Measurements from ENCODE around the gene KRTAP12-1. TPM values are rescaled to one million over a fixed set of nuclear protein-coding genes. Genes with fewer than 3 reads are reported as not detected.

Gene KRTAP12-1
- total RNA-seq: not detected in 2 replicates

GRCh38 chr21:44681861-44682579 is at the start of gene KRTAP12-1:
Gene KRTAP12-1 (minus strand): TSS chr21:44682163. CDS start chr21:44682123, 40 bp downstream.
- Mint-ChIP-seq H3K27ac (no peak within 1 kb of the TSS), H3K4me3 (ENCODE audit: low read depth) (no peak within 1 kb of the TSS), H3K4me1 (ENCODE audit: low read depth) (peaks cover 6% of the 10 kb centered on the region), H3K27me3 (ENCODE audit: low read depth) (peaks cover 12% of the 10 kb centered on the region), H3K9me3 (no peaks in the 10 kb centered on the region), H3K36me3 (ENCODE audit: low read depth) (no peaks in the 10 kb centered on the region)
- DNase-seq (ENCODE audit: low spot score): no peak
- intact Hi-C loops (cut with micrococcal nuclease): no loop called here

DNA sequence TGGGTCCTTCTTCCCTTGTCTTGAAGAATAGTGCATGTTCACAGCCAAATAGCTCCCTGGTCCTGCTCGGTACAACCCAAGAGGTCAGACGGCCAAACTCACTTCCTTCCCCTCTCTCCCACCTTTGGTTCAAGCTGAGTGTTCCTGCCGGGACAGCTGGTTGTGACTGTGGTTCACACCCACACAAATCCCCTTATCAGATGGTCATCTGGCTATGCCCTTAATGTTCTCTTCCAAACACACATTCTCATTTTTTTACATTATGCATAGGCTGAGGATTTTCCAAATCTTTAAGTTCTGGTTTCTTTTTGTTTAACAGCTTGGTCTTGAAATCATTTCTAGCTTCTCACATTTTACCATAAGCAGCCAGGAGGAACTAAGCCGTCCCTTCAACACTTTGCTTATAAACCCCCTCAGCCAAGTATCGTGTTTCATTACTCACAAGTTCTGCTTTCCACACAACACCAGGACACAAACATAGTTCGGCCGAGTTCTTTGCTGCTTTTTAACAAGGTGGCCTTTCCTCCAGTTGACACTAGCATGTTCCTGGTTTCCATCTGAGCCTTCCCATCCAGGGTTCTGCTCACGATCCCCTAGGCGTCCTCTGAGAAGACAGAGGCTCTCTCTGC is 49.1 kb upstream of the KRTAP12-1 start:
- no peaks in the 10 kb centered on the region for H3K4me1 Mint-ChIP-seq (ENCODE audit: low read depth)
- DNase-seq (ENCODE audit: low spot score): no peak
- H3K27ac Mint-ChIP-seq: no peak overlapping the region
- peaks cover 2% of the 10 kb centered on the region for H3K27me3 Mint-ChIP-seq (ENCODE audit: low read depth)
- no peak overlapping the region for H3K4me3 Mint-ChIP-seq (ENCODE audit: low read depth)
- no peaks in the 10 kb centered on the region for H3K9me3 Mint-ChIP-seq
- intact Hi-C loops (cut with micrococcal nuclease): no loop called here
- no peaks in the 10 kb centered on the region for H3K36me3 Mint-ChIP-seq (ENCODE audit: low read depth)

DNA sequence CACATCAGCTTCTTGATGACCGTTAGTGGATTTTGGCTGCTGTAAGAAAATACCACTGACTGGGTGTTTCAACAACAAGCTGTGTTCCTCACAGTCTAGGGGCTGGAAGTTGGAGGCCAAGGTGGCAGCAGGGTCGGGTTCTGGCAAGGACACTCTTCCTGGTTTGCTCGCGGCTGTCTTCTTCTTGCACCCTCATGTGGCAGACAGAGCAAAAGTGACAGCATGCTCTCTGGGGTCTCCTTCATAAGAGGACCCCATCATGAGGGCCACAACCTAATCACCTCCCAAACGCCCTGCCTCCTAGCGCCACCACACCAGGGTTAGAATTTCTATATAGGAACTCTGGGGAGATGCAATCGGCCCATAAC is 48.0 kb upstream of the KRTAP12-1 start:
- H3K4me1 Mint-ChIP-seq (ENCODE audit: low read depth): no peaks in the 10 kb centered on the region
- intact Hi-C loops (cut with micrococcal nuclease): no loop called here
- H3K27me3 Mint-ChIP-seq (ENCODE audit: low read depth): peaks cover 4% of the 10 kb centered on the region
- no peak overlapping the region for H3K4me3 Mint-ChIP-seq (ENCODE audit: low read depth)
- no peaks in the 10 kb centered on the region for H3K36me3 Mint-ChIP-seq (ENCODE audit: low read depth)
- no peaks in the 10 kb centered on the region for H3K9me3 Mint-ChIP-seq
- no peak overlapping the region for H3K27ac Mint-ChIP-seq
- DNase-seq (ENCODE audit: low spot score): no peak

DNA sequence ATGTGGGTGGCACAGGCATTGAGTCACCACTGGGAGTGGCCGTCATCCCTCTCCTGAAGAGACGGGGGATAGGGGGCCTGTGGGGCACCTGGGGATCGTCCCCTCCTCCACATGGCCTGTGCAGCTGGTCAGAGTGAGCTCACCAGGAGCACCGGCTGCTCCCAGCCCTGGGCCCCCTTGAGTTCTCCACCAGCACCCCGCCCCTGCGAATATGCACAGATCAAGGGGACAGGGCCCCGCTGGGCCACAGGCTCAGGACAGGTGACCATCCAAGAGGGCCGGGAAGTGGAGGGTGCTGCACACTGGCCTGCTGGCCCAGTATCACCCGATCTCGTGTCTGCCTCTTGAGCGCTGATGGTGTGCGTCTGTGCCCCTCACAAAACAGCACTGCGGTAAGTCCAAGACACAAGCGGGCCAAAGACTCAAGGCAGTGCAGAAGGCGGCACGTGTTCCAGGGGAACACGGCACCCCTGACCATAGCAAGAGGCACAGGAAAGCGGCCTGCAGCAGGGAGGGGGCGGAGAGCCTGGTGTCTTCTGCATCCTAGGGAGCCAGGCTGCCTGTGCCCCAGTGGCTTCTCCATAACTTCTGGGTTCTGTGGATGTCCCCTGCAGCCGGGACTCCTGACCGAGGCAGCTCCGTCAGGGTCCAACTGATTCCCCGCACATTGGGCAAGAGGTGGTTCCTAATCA is 47.5 kb upstream of the KRTAP12-1 start:
- Mint-ChIP-seq H3K9me3 (no peaks in the 10 kb centered on the region), H3K36me3 (ENCODE audit: low read depth) (no peaks in the 10 kb centered on the region), H3K27me3 (ENCODE audit: low read depth) (peaks cover 7% of the 10 kb centered on the region), H3K4me3 (ENCODE audit: low read depth) (no peak overlapping the region), H3K27ac (no peak overlapping the region), H3K4me1 (ENCODE audit: low read depth) (no peaks in the 10 kb centered on the region)
- intact Hi-C loops (cut with micrococcal nuclease): no loop called here
- DNase-seq (ENCODE audit: low spot score): no peak

DNA sequence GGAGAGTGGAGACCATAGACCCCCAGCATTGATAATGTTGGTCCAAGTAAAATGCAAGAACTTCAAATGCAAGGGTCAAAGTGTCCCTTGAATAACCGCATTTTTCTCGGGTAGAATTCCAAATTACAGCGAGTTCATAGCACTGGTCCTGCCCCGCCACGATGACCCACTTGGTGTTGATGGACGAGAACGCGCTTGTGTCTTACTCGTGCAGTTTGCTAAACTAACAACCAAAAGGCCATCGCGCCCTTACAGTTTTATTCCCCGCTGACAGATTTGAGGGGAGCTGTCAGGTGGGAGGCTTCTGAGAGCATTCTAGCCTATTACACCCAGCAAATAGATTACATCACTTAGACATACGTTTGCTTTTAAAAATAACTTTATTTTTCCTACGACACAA is 46.8 kb upstream of the KRTAP12-1 start:
- DNase-seq (ENCODE audit: low spot score): no peak
- Mint-ChIP-seq H3K27me3 (ENCODE audit: low read depth) (peaks cover 10% of the 10 kb centered on the region), H3K4me3 (ENCODE audit: low read depth) (no peak overlapping the region), H3K36me3 (ENCODE audit: low read depth) (no peaks in the 10 kb centered on the region), H3K9me3 (no peaks in the 10 kb centered on the region), H3K4me1 (ENCODE audit: low read depth) (no peaks in the 10 kb centered on the region), H3K27ac (no peak overlapping the region)
- intact Hi-C loops (cut with micrococcal nuclease): no loop called here

- Mint-ChIP-seq H3K4me1 (ENCODE audit: low read depth) (no peaks in the 10 kb centered on the region), H3K27me3 (ENCODE audit: low read depth) (peaks cover 17% of the 10 kb centered on the region), H3K36me3 (ENCODE audit: low read depth) (no peaks in the 10 kb centered on the region), H3K9me3 (no peaks in the 10 kb centered on the region), H3K4me3 (ENCODE audit: low read depth) (no peak overlapping the region), H3K27ac (no peak overlapping the region)
- DNase-seq (ENCODE audit: low spot score): no peak
- intact Hi-C loops (cut with micrococcal nuclease): no loop called here
Observed at GRCh38 chr21:44727757-44728156, 45.8 kb upstream of the KRTAP12-1 start.

DNA sequence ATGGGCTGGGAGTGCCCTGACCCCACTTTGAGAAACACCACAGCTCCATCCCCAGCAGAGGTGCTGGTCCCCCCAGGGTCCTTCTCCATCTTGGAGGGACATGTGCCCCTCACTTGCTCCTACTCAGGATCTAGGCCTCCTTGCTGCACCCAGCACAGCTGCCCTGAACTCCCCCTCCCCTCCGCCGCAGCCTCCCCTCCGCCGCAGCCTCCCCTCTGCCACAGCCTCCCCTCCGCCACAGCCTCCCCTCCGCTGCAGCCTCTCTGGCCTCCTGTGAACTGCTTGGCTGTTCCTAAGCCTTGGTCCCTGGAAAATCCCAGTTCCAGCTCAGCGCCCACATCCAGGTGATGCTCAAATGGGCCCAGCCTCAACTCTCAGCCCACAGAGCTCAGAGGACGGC is 45.4 kb upstream of the KRTAP12-1 start:
- no peak for DNase-seq (ENCODE audit: low spot score)
- no peaks in the 10 kb centered on the region for H3K9me3 Mint-ChIP-seq
- no peaks in the 10 kb centered on the region for H3K36me3 Mint-ChIP-seq (ENCODE audit: low read depth)
- no peaks in the 10 kb centered on the region for H3K4me1 Mint-ChIP-seq (ENCODE audit: low read depth)
- no peak overlapping the region for H3K27ac Mint-ChIP-seq
- intact Hi-C loops (cut with micrococcal nuclease): no loop called here
- H3K4me3 Mint-ChIP-seq (ENCODE audit: low read depth): no peak overlapping the region
- peaks cover 21% of the 10 kb centered on the region for H3K27me3 Mint-ChIP-seq (ENCODE audit: low read depth)

- intact Hi-C loops (cut with micrococcal nuclease): no loop called here
- Mint-ChIP-seq H3K27ac (no peak overlapping the region), H3K4me3 (ENCODE audit: low read depth) (no peak overlapping the region), H3K27me3 (ENCODE audit: low read depth) (peaks cover 21% of the 10 kb centered on the region), H3K36me3 (ENCODE audit: low read depth) (no peaks in the 10 kb centered on the region), H3K4me1 (ENCODE audit: low read depth) (no peaks in the 10 kb centered on the region), H3K9me3 (no peaks in the 10 kb centered on the region)
- DNase-seq (ENCODE audit: low spot score): no peak
Observed at GRCh38 chr21:44726826-44727225, 44.9 kb upstream of the KRTAP12-1 start.

DNA sequence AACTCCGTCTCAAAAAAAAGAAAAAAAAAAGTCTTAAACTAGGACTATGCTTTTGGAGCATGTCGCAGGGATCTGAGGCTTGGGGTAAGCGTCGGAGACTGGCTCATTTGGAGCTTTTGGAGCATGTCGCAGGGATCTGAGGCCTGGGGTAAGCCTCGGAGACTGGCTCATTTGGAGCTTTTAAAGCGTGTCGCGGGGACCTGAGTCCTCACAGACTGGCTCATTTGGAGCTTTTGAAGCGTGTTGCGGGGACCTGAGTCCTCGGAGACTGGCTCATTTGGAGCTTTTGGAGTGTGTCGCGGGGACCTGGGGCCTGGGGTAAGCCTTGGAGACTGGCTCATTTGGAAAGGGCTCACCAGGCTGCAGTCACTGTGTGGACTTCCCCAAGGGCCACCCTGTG is 43.0 kb upstream of the KRTAP12-1 start:
- H3K27ac Mint-ChIP-seq: no peak overlapping the region
- intact Hi-C loops (cut with micrococcal nuclease): no loop called here
- no peak overlapping the region for H3K4me3 Mint-ChIP-seq (ENCODE audit: low read depth)
- H3K4me1 Mint-ChIP-seq (ENCODE audit: low read depth): no peaks in the 10 kb centered on the region
- no peak for DNase-seq (ENCODE audit: low spot score)
- H3K9me3 Mint-ChIP-seq: no peaks in the 10 kb centered on the region
- H3K27me3 Mint-ChIP-seq (ENCODE audit: low read depth): peaks cover 27% of the 10 kb centered on the region
- H3K36me3 Mint-ChIP-seq (ENCODE audit: low read depth): no peaks in the 10 kb centered on the region

DNA sequence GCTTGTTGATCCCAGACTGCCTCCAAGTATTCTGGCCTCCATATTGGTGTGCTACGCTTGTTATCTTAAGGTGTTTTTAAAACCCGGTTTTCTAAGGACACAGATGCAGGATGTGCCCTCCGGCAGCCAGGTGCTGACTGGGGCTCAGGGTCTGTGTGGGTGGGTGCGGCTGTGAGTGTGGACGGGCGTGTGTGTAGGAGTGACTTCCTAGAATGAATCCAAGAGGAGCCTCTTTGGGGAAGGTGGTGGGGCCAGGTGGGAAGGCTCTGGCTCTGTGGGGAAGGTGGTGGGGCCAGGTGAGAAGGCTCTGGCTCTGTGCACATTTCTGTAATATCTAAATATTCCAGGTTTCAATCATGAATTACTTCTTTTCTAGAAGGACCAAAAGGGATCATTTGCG is 42.2 kb upstream of the KRTAP12-1 start:
- no peaks in the 10 kb centered on the region for H3K9me3 Mint-ChIP-seq
- H3K27ac Mint-ChIP-seq: no peak overlapping the region
- peaks cover 33% of the 10 kb centered on the region for H3K27me3 Mint-ChIP-seq (ENCODE audit: low read depth)
- H3K4me1 Mint-ChIP-seq (ENCODE audit: low read depth): no peaks in the 10 kb centered on the region
- no peak overlapping the region for H3K4me3 Mint-ChIP-seq (ENCODE audit: low read depth)
- no peaks in the 10 kb centered on the region for H3K36me3 Mint-ChIP-seq (ENCODE audit: low read depth)
- no peak for DNase-seq (ENCODE audit: low spot score)
- intact Hi-C loops (cut with micrococcal nuclease): no loop called here

GRCh38 chr21:44723177-44724131 is 41.5 kb upstream of the KRTAP12-1 start:
- Mint-ChIP-seq H3K27me3 (ENCODE audit: low read depth) (peaks cover 39% of the 10 kb centered on the region), H3K27ac (no peak overlapping the region), H3K9me3 (no peaks in the 10 kb centered on the region), H3K4me1 (ENCODE audit: low read depth) (no peaks in the 10 kb centered on the region), H3K4me3 (ENCODE audit: low read depth) (no peak overlapping the region), H3K36me3 (ENCODE audit: low read depth) (no peaks in the 10 kb centered on the region)
- no peak for DNase-seq (ENCODE audit: low spot score)
- intact Hi-C loops (cut with micrococcal nuclease): no loop called here

DNA sequence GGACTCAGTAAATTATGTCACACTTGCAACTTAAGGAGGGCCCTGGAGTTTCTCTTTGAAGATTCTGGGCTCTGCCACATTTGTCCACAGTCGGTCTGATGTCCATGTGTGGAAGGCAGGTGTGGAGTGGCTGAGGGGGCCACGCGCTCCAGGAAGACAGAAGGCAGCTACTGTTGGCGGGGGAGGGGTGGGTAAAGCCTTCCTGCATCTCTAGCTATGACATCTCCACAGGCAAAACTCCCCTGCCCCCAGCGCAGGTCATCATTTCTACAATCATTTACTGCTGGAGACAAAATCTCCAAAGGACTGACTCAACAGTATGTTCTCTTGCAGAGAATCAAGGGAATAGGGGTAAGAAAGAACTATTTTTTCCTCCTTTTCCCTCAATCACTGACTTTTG is 40.8 kb upstream of the KRTAP12-1 start:
- no peaks in the 10 kb centered on the region for H3K36me3 Mint-ChIP-seq (ENCODE audit: low read depth)
- no peak overlapping the region for H3K4me3 Mint-ChIP-seq (ENCODE audit: low read depth)
- no peaks in the 10 kb centered on the region for H3K9me3 Mint-ChIP-seq
- H3K27ac Mint-ChIP-seq: no peak overlapping the region
- intact Hi-C loops (cut with micrococcal nuclease): no loop called here
- no peaks in the 10 kb centered on the region for H3K4me1 Mint-ChIP-seq (ENCODE audit: low read depth)
- peaks cover 46% of the 10 kb centered on the region for H3K27me3 Mint-ChIP-seq (ENCODE audit: low read depth)
- DNase-seq (ENCODE audit: low spot score): no peak
